ENCODE measurements around the gene EEFSEC. TPM values are rescaled to one million over a fixed set of nuclear protein-coding genes. Genes with fewer than 3 reads are reported as not detected.

Gene EEFSEC
- polyA plus RNA-seq, 1 donor (not counting 4 experiments of a cell fraction or from before 2014, with no cell fraction given) = 8.7 TPM

DNA sequence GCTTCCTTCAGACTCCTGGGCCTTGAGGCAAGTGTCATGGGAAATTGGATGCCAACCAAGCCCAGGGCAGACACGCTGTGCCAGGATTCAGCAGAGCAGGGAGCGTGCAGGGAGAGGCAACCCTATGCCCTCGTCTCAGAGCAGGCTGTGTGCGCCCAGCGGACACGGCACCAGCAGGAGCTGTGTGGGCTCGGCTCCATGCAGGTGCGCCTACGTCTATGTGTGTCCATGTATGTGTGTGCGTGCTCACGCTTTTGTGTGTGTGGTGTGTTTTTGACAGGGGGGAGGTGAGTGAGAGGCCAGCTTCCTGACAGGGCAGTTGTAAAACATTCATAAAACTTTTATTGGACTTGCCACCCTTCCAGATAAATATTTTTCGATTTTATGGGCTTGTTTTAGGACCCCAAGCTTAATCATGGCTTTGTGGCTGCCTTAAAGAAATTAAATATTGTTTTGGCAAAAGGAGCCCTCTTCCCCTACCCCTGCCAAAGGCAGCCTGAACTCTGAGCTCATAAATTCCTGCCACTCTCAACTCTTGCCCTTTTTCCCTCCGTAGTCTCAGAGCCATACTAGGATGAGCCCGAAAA, 229.0 kb downstream of the EEFSEC start:
- H3K9ac ChIP-seq (ENCODE audit: control insufficient read depth, extremely low read depth, insufficient read depth, low read length) = no peak overlapping the region
- FAIRE-seq = no peak

DNA sequence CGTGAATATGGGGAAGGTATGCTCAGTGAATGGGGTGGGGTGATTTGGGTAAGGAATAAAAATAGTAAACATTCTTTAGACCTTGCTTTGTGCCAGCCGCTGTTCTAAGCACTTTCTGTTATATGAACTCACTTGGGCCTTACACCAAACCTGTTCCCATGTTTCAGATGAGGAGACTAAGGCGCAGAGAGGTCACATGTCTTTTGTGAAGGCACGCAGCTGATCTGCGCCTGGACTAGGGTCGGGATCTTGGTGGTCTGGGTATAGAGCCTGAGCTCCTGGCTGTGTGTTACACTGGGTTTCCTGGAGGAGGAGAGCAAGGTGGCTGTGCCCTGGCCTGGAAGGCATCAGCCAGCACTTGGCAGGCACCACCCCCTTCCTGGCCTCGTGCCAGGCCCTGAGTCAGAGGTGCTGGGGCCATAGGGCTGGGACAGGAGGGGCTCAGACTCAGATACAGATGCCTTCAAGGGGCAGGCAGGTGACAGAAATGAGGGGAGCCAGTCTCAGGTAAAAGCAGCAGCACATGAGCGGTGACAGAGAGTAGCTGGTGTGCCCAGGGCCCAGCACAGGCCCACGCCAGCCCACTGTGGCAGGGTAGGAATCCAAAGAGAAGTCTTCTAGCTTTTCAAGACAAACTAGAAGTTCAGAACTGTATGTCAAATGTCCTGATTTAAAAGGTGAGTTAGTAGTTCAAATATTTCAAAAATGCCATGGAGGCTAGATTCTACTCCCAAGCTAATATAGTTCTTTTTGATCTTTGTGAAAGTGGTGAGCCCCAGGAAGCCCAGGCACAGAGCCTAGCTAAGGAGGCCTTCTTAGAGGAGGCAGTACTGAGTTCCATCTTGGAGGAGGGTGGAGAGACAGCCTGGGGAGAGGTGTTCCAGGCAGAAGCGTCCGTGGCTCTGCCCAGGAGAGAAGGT, 230.3 kb downstream of the EEFSEC start:
- no peak overlapping the region for H3K9ac ChIP-seq (ENCODE audit: control insufficient read depth, extremely low read depth, insufficient read depth, low read length)
- dilution Hi-C loops (cut with MboI; ENCODE audit: extremely low pct_ligation_motif_present, low sequenced_read_pairs) = no loop called here

More for the DNA sequence above, 229.0 kb downstream of the EEFSEC start:
- Histone ChIP-seq H3K36me3 (ENCODE audit: control insufficient read depth in 2 of 2, extremely low read depth in 1 of 2, insufficient read depth in 2 of 2, low read length in 2 of 2) (peaks cover 0 to 1% of the 10 kb centered on the region in 2 experiments), H3K4me3 (ENCODE audit: control insufficient read depth in 2 of 3, extremely low read depth in 1 of 3, insufficient read depth in 2 of 3, low read depth in 1 of 3, low read length in 3 of 3) (no peak overlapping the region), H3K27me3 (ENCODE audit: control insufficient read depth, extremely low read depth, insufficient read depth, low read length) (no peaks in the 10 kb centered on the region), H3K79me2 (ENCODE audit: control insufficient read depth, insufficient read depth, low read length) (no peaks in the 10 kb centered on the region), H3K4me2 (ENCODE audit: control insufficient read depth, extremely low read depth, insufficient read depth, low read depth, low read length) (no peak overlapping the region), H3K9me3 (ENCODE audit: control insufficient read depth, low read depth, low read length) (no peaks in the 10 kb centered on the region), H4K20me1 (ENCODE audit: control insufficient read depth, extremely low read depth, insufficient read depth, low read length) (no peaks in the 10 kb centered on the region), H3K4me1 (ENCODE audit: control insufficient read depth, extremely low read depth, insufficient read depth, low read length) (peaks cover 11% of the 10 kb centered on the region), H2AFZ (ENCODE audit: control insufficient read depth, low read length) (no peak overlapping the region), H3K9me1 (ENCODE audit: control insufficient read depth, extremely low read depth, insufficient read depth, low read length) (peaks cover 4% of the 10 kb centered on the region), H3K27ac (ENCODE audit: control insufficient read depth, insufficient read depth, low read length) (no peak overlapping the region)
- dilution Hi-C loops (cut with MboI; ENCODE audit: extremely low pct_ligation_motif_present, low sequenced_read_pairs) = no loop called here
- TF ChIP-seq EZH2 (IDR thresholded peaks at IDR 0.05; ENCODE audit: low read length) = no peak
- TF ChIP-seq, protein P1, sequence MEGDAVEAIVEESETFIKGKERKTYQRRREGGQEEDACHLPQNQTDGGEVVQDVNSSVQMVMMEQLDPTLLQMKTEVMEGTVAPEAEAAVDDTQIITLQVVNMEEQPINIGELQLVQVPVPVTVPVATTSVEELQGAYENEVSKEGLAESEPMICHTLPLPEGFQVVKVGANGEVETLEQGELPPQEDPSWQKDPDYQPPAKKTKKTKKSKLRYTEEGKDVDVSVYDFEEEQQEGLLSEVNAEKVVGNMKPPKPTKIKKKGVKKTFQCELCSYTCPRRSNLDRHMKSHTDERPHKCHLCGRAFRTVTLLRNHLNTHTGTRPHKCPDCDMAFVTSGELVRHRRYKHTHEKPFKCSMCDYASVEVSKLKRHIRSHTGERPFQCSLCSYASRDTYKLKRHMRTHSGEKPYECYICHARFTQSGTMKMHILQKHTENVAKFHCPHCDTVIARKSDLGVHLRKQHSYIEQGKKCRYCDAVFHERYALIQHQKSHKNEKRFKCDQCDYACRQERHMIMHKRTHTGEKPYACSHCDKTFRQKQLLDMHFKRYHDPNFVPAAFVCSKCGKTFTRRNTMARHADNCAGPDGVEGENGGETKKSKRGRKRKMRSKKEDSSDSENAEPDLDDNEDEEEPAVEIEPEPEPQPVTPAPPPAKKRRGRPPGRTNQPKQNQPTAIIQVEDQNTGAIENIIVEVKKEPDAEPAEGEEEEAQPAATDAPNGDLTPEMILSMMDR (optimal IDR thresholded peaks at IDR 0.05 in 1 of 3, IDR thresholded peaks at IDR 0.05 in 1 of 3, conservative IDR thresholded peaks at IDR 0.05 in 1 of 3; ENCODE audit: extremely low read depth in 1 of 3, insufficient read depth in 2 of 3, low read length in 3 of 3) = no peak
- no peak for DNase-seq (ENCODE audit: low read depth, low spot score)

More for the DNA sequence above, 230.3 kb downstream of the EEFSEC start:
- H3K79me2 ChIP-seq (ENCODE audit: control insufficient read depth, insufficient read depth, low read length) = no peaks in the 10 kb centered on the region
- peaks cover 11% of the 10 kb centered on the region for H3K4me1 ChIP-seq (ENCODE audit: control insufficient read depth, extremely low read depth, insufficient read depth, low read length)
- no peak overlapping the region for H3K4me2 ChIP-seq (ENCODE audit: control insufficient read depth, extremely low read depth, insufficient read depth, low read depth, low read length)
- no peaks in the 10 kb centered on the region for H3K9me3 ChIP-seq (ENCODE audit: control insufficient read depth, low read depth, low read length)
- FAIRE-seq (peak; percentile 46), DNase-seq (ENCODE audit: low read depth, low spot score) (peak; percentile 26)
- peaks cover 0 to 1% of the 10 kb centered on the region in 2 experiments for H3K36me3 ChIP-seq (ENCODE audit: control insufficient read depth in 2 of 2, extremely low read depth in 1 of 2, insufficient read depth in 2 of 2, low read length in 2 of 2)
- no peak overlapping the region for H3K4me3 ChIP-seq (ENCODE audit: control insufficient read depth in 2 of 3, extremely low read depth in 1 of 3, insufficient read depth in 2 of 3, low read depth in 1 of 3, low read length in 3 of 3)
- no peaks in the 10 kb centered on the region for H4K20me1 ChIP-seq (ENCODE audit: control insufficient read depth, extremely low read depth, insufficient read depth, low read length)
- no peaks in the 10 kb centered on the region for H3K27me3 ChIP-seq (ENCODE audit: control insufficient read depth, extremely low read depth, insufficient read depth, low read length)
- H2AFZ ChIP-seq (ENCODE audit: control insufficient read depth, low read length) = no peak overlapping the region
- no peak overlapping the region for H3K27ac ChIP-seq (ENCODE audit: control insufficient read depth, insufficient read depth, low read length)
- TF ChIP-seq EZH2 (IDR thresholded peaks at IDR 0.05; ENCODE audit: low read length) = no peak
- TF ChIP-seq, protein P1 (optimal IDR thresholded peaks at IDR 0.05 in 1 of 3, IDR thresholded peaks at IDR 0.05 in 1 of 3, conservative IDR thresholded peaks at IDR 0.05 in 1 of 3; ENCODE audit: extremely low read depth in 1 of 3, insufficient read depth in 2 of 3, low read length in 3 of 3) = no peak
- peaks cover 4% of the 10 kb centered on the region for H3K9me1 ChIP-seq (ENCODE audit: control insufficient read depth, extremely low read depth, insufficient read depth, low read length)
